Measurements from ENCODE around the gene CNTNAP4. TPM values are rescaled to one million over a fixed set of nuclear protein-coding genes. Genes with fewer than 3 reads are reported as not detected.

CNTNAP4 gene
- total RNA-seq, 1 donor from 2014 or later: not detected

GRCh38 chr16:76466871-76467270 lies 189.7 kb downstream of the CNTNAP4 start:
- Mint-ChIP-seq H3K36me3 (ENCODE audit: unreplicated experiment) (no peaks in the 10 kb centered on the region), H3K27me3 (ENCODE audit: unreplicated experiment) (no peaks in the 10 kb centered on the region), H3K27ac (ENCODE audit: unreplicated experiment) (no peak overlapping the region), H3K4me3 (ENCODE audit: unreplicated experiment) (no peak overlapping the region), H3K9me3 (ENCODE audit: unreplicated experiment) (peaks cover 5% of the 10 kb centered on the region), H3K4me1 (ENCODE audit: unreplicated experiment) (no peaks in the 10 kb centered on the region)
- no peak for TF ChIP-seq CTCF (IDR thresholded peaks at IDR 0.05)
- DNase-seq (ENCODE audit: extremely low spot score, unreplicated experiment): no peak

DNA sequence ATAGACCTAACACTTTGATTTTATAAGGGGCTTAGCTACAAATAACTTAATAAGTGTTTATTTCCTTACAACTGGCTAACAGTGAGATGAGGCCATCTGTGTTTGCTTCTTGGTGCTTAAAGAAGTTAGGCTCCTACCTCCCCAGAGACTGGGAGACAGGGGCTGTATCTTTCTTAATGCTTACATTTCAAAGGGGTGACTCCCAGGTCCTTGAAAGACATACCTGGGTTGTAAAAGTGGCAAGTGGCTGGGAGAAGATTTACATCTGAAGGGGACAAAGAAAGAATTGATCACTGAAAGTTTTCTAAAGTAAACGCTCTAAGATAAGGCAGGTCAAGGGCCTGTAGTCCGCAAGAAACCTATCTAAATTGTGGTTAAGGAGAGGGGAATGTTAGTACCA lies 196.8 kb downstream of the CNTNAP4 start:
- TF ChIP-seq CTCF (IDR thresholded peaks at IDR 0.05): no peak
- Mint-ChIP-seq H3K9me3 (ENCODE audit: unreplicated experiment) (peaks cover 6% of the 10 kb centered on the region), H3K4me3 (ENCODE audit: unreplicated experiment) (no peak overlapping the region), H3K4me1 (ENCODE audit: unreplicated experiment) (no peaks in the 10 kb centered on the region), H3K27ac (ENCODE audit: unreplicated experiment) (no peak overlapping the region), H3K36me3 (ENCODE audit: unreplicated experiment) (no peaks in the 10 kb centered on the region), H3K27me3 (ENCODE audit: unreplicated experiment) (no peaks in the 10 kb centered on the region)
- DNase-seq (ENCODE audit: extremely low spot score, unreplicated experiment): no peak

- no peaks in the 10 kb centered on the region for H3K27me3 Mint-ChIP-seq (ENCODE audit: unreplicated experiment)
- H3K36me3 Mint-ChIP-seq (ENCODE audit: unreplicated experiment): no peaks in the 10 kb centered on the region
- TF ChIP-seq CTCF (IDR thresholded peaks at IDR 0.05): no peak
These were observed 200.9 kb downstream of the CNTNAP4 start for GRCh38 chr16:76478105-76478504.

GRCh38 chr16:76483307-76483909 lies 206.2 kb downstream of the CNTNAP4 start:
- no peaks in the 10 kb centered on the region for H3K36me3 Mint-ChIP-seq (ENCODE audit: unreplicated experiment)
- TF ChIP-seq CTCF (IDR thresholded peaks at IDR 0.05): no peak
- no peak for DNase-seq (ENCODE audit: extremely low spot score, unreplicated experiment)
- H3K4me1 Mint-ChIP-seq (ENCODE audit: unreplicated experiment): no peaks in the 10 kb centered on the region
- H3K27me3 Mint-ChIP-seq (ENCODE audit: unreplicated experiment): no peaks in the 10 kb centered on the region
- H3K9me3 Mint-ChIP-seq (ENCODE audit: unreplicated experiment): no peaks in the 10 kb centered on the region
- H3K27ac Mint-ChIP-seq (ENCODE audit: unreplicated experiment): no peak overlapping the region
- H3K4me3 Mint-ChIP-seq (ENCODE audit: unreplicated experiment): no peak overlapping the region

More at GRCh38 chr16:76478105-76478504, 200.9 kb downstream of the CNTNAP4 start:
- DNase-seq (ENCODE audit: extremely low spot score, unreplicated experiment): no peak
- Mint-ChIP-seq H3K4me1 (ENCODE audit: unreplicated experiment) (no peaks in the 10 kb centered on the region), H3K27ac (ENCODE audit: unreplicated experiment) (no peak overlapping the region), H3K4me3 (ENCODE audit: unreplicated experiment) (no peak overlapping the region), H3K9me3 (ENCODE audit: unreplicated experiment) (no peaks in the 10 kb centered on the region)

GRCh38 chr16:76484020-76484419 lies 206.8 kb downstream of the CNTNAP4 start:
- Mint-ChIP-seq H3K27me3 (ENCODE audit: unreplicated experiment) (no peaks in the 10 kb centered on the region), H3K9me3 (ENCODE audit: unreplicated experiment) (no peaks in the 10 kb centered on the region), H3K4me1 (ENCODE audit: unreplicated experiment) (no peaks in the 10 kb centered on the region), H3K27ac (ENCODE audit: unreplicated experiment) (no peak overlapping the region), H3K36me3 (ENCODE audit: unreplicated experiment) (no peaks in the 10 kb centered on the region), H3K4me3 (ENCODE audit: unreplicated experiment) (no peak overlapping the region)
- no peak for TF ChIP-seq CTCF (IDR thresholded peaks at IDR 0.05)
- no peak for DNase-seq (ENCODE audit: extremely low spot score, unreplicated experiment)
